OCI-LY1 (cell line): Measurements from ENCODE around the gene FAM168A.

ENCODE experiments used
- H2AFZ ChIP-seq: fragments of 200-600 bp; sonication (generic), shearing (Covaris generic); 2 replicates; pipeline ENCODE4 v1.6.0; 2014; ENCODE audit warnings: antibody characterized with exemption, mild to moderate bottlenecking, low read length
- H3F3A ChIP-seq: fragments of 200-600 bp; sonication (generic), shearing (Covaris generic); 2 replicates; pipeline ENCODE4 v1.6.0; 2014; ENCODE audit warnings: mild to moderate bottlenecking, antibody characterized with exemption, low read length, moderate library complexity; ENCODE audit not compliant: insufficient read depth
- H3K27ac ChIP-seq: fragments of 200-600 bp; sonication (generic); 2 replicates; pipeline ENCODE4 v1.5.1; 2014; ENCODE audit warnings: low read length, mixed run types, mild to moderate bottlenecking, low read depth; ENCODE audit not compliant: poor library complexity, severe bottlenecking
- H3K27me3 ChIP-seq: fragments of 200-600 bp; sonication (generic); 2 replicates; pipeline ENCODE4 v1.6.0; 2014; ENCODE audit warnings: antibody characterized with exemption, mild to moderate bottlenecking, low read length, moderate library complexity; ENCODE audit not compliant: insufficient read depth
- H3K36me3 ChIP-seq: fragments of 200-600 bp; sonication (generic); 2 replicates; pipeline ENCODE4 v1.6.1; 2014; ENCODE audit warnings: mild to moderate bottlenecking, antibody characterized with exemption, low read length, moderate library complexity, mixed read lengths; ENCODE audit not compliant: insufficient read depth
- H3K4me1 ChIP-seq: fragments of 200-600 bp; sonication (generic); 2 replicates; pipeline ENCODE4 v1.5.1; 2014; ENCODE audit warnings: mild to moderate bottlenecking, low read length, moderate library complexity; ENCODE audit not compliant: insufficient read depth, severe bottlenecking
- H3K4me2 ChIP-seq: fragments of 200-600 bp; sonication (generic), shearing (Covaris generic); 2 replicates; pipeline ENCODE4 v1.6.1; 2014; ENCODE audit warnings: low read length
- H3K4me3 ChIP-seq: fragments of 200-600 bp; sonication (generic); 2 replicates; pipeline ENCODE4 v1.5.1; 2014; ENCODE audit warnings: low read length, low read depth, mild to moderate bottlenecking, mixed read lengths; ENCODE audit not compliant: poor library complexity, severe bottlenecking
- H3K79me2 ChIP-seq: fragments of 200-600 bp; shearing (Covaris generic); 2 replicates; pipeline ENCODE4 v1.6.1; 2016; ENCODE audit warnings: mixed run types, low read length, mixed read lengths; ENCODE audit not compliant: insufficient read depth
- H3K9ac ChIP-seq: fragments of 200-600 bp; sonication (generic), shearing (Covaris generic); 2 replicates; pipeline ENCODE4 v1.6.1; 2014; ENCODE audit warnings: mild to moderate bottlenecking, low read length, mixed read lengths
- H3K9me2 ChIP-seq: fragments of 200-600 bp; sonication (generic), shearing (Covaris generic); 2 replicates; pipeline ENCODE4 v1.6.1; 2014; ENCODE audit warnings: low read depth, mild to moderate bottlenecking, low read length, mixed read lengths
- H3K9me3 ChIP-seq: fragments of 200-600 bp; shearing (Covaris generic); 2 replicates; pipeline ENCODE4 v1.6.1; 2014; ENCODE audit warnings: low read length, mixed read lengths
- H4K20me1 ChIP-seq: fragments of 200-600 bp; sonication (generic), shearing (Covaris generic); 2 replicates; pipeline ENCODE4 v1.6.0; 2016; ENCODE audit warnings: mild to moderate bottlenecking, low read length; ENCODE audit not compliant: insufficient read depth
- CTCF ChIP-seq: fragments of 200-600 bp; sonication (generic), shearing (Covaris generic); IDR thresholded peaks from 2 replicates; pipeline ENCODE4 v1.5.1; 2017; ENCODE audit warnings: mild to moderate bottlenecking, antibody characterized with exemption, low read length, moderate library complexity, mixed read lengths
- EZH2 ChIP-seq: fragments of 200-600 bp; sonication (generic), shearing (Covaris generic); IDR thresholded peaks from 2 replicates; pipeline ENCODE4 v1.8.0; 2017; ENCODE audit warnings: borderline replicate concordance, mixed run types, mild to moderate bottlenecking, antibody characterized with exemption, low read length, moderate library complexity, mixed read lengths

The FAM168A gene

DNA sequence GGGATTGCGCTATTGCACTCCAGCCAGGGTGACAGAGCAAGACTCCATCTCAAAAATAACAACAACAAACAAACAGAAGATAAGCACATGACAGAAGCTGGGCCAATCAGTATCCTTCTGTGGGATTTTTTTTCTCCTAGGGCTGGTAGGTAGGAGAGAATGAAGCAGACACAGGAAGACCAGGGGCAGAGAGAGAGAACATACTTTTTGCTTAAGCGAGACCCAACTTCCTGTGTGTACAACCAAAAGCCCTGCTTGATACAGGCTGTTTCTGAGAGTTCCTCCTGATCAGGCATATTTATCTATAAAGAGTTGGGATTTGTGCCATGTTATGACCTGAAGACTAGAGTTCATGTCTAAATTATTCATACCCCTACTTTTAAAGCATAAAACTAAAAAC is 36.1 kb upstream of the FAM168A start:
- no peak overlapping the region for H2AFZ ChIP-seq
- no peak overlapping the region for H3K4me3 ChIP-seq
- no peaks in the 10 kb centered on the region for H4K20me1 ChIP-seq
- H3K27me3 ChIP-seq = no peaks in the 10 kb centered on the region
- no peaks in the 10 kb centered on the region for H3K9me2 ChIP-seq
- H3K9me3 ChIP-seq = no peaks in the 10 kb centered on the region
- H3K4me1 ChIP-seq = no peaks in the 10 kb centered on the region
- H3K4me2 ChIP-seq = no peak overlapping the region
- no peak overlapping the region for H3K9ac ChIP-seq
- no peaks in the 10 kb centered on the region for H3K79me2 ChIP-seq
- no peak overlapping the region for H3K27ac ChIP-seq
- TF ChIP-seq CTCF = no peak
- no peak for TF ChIP-seq EZH2
- no peaks in the 10 kb centered on the region for H3K36me3 ChIP-seq
- no peaks in the 10 kb centered on the region for H3F3A ChIP-seq

DNA sequence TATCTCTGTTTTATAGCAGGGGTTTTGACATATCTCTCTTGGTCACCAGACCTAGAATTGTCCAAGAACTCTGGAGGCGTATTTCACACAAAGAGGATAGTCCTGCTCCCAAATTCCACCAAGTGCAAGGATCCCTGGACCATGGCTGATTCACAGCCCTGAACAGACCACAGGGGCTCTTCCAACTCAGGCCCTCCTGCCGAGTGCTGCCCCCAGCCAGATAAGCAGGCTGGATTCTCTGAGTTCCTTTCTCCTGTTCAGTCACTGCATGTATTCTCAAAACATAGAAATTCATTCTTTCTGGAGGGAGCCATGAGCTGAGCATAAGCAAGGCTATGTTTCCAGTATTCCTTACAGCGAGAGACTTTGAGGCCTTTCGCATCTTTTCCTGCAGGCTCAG is 35.1 kb upstream of the FAM168A start:
- no peaks in the 10 kb centered on the region for H3K9me2 ChIP-seq
- no peaks in the 10 kb centered on the region for H3K4me1 ChIP-seq
- no peak for TF ChIP-seq CTCF
- TF ChIP-seq EZH2 = no peak
- no peak overlapping the region for H3K27ac ChIP-seq
- no peaks in the 10 kb centered on the region for H3K9me3 ChIP-seq
- no peaks in the 10 kb centered on the region for H3K27me3 ChIP-seq
- no peaks in the 10 kb centered on the region for H3K36me3 ChIP-seq
- H3K9ac ChIP-seq = no peak overlapping the region
- no peak overlapping the region for H3K4me3 ChIP-seq
- no peak overlapping the region for H2AFZ ChIP-seq
- H4K20me1 ChIP-seq = no peaks in the 10 kb centered on the region
- H3K4me2 ChIP-seq = no peak overlapping the region
- H3F3A ChIP-seq = no peaks in the 10 kb centered on the region
- H3K79me2 ChIP-seq = no peaks in the 10 kb centered on the region

- TF ChIP-seq EZH2 = no peak
- TF ChIP-seq CTCF = no peak
- Histone ChIP-seq H3K79me2 (no peaks in the 10 kb centered on the region), H3K27ac (no peak overlapping the region), H3K4me2 (no peak overlapping the region), H3F3A (no peaks in the 10 kb centered on the region), H3K9me3 (no peaks in the 10 kb centered on the region), H4K20me1 (no peaks in the 10 kb centered on the region), H2AFZ (no peak overlapping the region), H3K36me3 (no peaks in the 10 kb centered on the region), H3K9ac (no peak overlapping the region), H3K4me1 (no peaks in the 10 kb centered on the region), H3K9me2 (no peaks in the 10 kb centered on the region), H3K27me3 (no peaks in the 10 kb centered on the region), H3K4me3 (no peak overlapping the region)
These were observed 32.0 kb upstream of the FAM168A start for GRCh38 chr11:73629907-73630306.
